Activated CD4-positive, CD25-positive, alpha-beta regulatory T cell treated with anti-CD3 and anti-CD28 coated beads, Interleukin-2, amount 50 U/mL, for 72 hours (primary cell): Measurements from ENCODE around the gene TAOK2.
A peak's percentile ranks its signal among the peaks of the same experiment; 100 is the strongest.

Source experiments
- DNase-seq: peaks from one replicate; pipeline ENCODE4 v3.0.0; 2021

The TAOK2 gene

DNA sequence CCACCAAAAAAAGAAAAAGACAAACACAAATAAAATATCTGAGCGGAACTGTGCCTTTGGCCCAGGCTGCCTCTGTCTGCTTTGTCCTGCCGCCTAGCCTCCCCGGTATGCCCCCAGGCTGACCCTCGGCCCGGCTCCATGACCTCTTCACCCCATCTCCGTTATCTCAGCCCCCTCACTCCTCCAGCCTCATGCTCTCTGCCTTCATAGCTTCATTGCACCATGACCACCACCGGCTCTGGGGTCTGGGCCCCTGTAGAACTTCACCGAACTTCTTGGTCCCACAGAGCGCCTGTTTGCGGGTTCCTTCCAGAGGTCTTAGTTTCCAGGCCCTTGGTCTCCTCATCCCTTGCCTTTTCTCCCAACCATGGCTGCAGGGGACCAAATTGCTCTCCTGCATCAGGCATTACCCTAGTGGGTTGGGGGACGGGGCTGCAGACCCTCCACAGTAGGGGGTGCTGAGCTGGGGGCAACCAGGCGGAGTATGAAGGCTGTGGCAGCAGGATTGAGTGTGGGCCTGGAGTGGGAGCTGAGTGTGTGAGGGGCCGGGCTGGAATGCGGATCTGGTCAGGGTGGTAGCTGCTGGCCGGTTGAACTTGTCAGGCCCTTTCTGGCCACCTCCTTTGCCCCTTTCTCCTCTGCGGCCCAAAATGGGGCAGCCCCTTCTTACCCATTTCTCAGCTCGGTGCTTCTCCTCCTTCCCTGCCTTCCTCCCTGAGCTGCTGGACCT lies 14.8 kb downstream of the TAOK2 start:
- DNase-seq: no peak

DNA sequence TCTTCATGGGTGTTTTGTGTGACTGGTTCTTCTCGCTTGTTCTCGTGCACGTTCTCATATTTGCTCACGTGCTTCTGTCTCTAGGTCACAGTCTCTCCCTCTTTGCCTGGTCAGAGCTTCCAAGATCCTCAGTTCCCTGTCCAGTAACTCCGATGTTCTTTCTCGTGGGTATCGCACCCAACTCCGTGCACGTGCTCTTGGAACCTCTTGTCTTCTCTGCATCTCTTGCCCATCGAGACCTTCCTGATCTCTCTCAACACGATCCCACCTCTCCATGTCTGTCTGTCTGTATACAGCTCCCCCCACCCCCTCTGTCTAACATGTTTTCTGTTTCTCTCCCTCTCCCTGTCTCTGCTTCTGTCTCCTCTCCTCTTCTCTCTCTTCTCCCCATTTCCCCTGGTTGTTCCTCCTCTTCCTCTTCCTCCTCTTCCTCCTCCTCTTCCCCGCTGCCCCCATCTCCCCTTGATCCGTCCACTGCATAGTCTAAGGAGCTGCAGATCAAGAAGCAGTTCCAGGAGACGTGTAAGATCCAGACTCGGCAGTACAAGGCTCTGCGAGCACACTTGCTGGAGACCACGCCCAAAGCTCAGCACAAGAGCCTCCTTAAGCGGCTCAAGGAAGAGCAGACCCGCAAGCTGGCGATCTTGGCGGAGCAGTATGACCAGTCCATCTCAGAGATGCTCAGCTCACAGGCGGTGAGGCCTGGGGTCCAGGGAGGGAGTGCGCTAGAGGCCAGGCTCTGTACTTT lies 15.6 kb downstream of the TAOK2 start:
- no peak for DNase-seq

DNA sequence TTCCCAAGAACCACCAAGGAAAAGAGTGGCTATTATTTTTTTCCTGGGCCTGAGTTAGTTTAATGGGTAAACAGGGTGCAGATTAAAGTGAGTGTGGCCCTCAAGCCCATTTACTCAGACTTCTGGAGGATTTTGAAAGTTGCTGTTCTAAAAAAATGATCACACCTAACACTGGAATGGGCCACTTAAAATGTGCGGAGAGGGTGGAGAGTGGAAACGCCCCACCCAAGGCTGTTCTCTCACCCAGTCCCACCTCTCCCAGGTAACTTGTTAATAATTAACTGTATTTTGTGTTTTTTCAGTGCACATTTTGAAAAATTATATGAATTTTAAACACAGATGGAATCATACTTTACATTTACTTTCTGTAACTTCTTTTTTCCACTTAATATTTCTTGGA lies 16.4 kb downstream of the TAOK2 start:
- DNase-seq: no peak

DNA sequence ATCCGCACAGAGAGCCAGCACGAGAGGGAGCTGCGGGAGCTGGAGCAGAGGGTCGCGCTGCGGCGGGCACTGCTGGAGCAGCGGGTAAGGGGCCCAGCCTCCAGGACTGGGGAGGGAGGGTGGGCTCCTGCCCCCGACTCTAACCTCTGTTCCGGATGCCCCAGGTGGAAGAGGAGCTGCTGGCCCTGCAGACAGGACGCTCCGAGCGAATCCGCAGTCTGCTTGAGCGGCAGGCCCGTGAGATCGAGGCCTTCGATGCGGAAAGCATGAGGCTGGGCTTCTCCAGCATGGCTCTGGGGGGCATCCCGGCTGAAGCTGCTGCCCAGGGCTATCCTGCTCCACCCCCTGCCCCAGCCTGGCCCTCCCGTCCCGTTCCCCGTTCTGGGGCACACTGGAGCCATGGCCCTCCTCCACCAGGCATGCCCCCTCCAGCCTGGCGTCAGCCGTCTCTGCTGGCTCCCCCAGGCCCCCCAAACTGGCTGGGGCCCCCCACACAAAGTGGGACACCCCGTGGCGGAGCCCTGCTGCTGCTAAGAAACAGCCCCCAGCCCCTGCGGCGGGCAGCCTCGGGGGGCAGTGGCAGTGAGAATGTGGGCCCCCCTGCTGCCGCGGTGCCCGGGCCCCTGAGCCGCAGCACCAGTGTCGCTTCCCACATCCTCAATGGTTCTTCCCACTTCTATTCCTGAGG lies 17.4 kb downstream of the TAOK2 start:
- no peak for DNase-seq

DNA sequence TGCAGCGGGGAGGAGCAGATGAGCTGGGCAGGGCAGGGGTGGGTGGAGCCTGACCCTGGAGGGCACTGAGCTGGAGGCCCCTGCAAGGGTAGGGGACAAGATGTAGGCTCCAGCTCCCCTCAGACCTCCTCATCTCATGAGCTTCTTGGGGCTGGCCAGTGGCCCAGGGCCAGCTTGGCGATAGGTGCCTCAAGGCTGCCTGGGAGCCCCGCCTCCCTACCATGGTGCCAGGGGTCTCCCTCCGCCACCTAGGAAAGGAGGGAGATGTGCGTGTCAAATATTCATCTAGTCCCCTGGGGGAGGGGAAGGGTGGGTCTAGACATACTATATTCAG lies 17.9 kb downstream of the TAOK2 start:
- no peak for DNase-seq

GRCh38 chr16:29992344-29992967 lies 18.8 kb downstream of the TAOK2 start:
- DNase-seq: no peak

DNA sequence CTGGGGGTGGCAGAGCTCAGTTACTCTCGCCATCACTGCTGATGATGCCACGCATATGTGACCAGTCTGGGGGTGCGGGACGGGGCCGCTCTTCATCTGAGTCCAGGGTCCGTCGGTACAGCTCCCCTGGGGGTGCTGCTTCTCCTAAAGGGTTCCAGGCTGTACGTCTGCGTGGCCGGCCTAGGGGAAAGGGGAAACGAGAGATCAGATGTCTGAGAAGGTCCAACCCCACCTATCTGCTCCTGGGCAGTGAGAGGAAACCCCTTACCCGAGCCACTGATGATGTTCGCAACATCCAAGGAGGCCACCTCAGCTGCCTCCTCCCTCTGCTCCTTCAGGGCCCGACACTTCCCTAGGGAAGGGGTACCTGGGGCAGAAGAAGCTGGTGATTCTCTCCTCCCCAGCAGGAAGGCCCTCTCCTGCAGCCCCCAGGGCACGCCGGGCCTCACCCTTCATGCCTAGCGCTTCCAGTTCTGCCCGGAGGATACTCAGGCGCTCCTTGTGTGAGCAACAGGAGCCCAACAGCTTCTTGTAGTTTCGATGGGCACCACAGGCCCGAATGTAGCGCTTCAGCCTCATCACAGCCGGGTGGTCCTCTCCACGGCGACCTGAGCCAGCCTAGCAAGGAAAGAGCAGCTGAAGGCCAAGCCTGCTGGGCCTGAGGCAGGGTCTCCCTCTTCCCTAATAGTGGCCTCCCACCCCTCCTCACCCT lies 19.7 kb downstream of the TAOK2 start:
- no peak for DNase-seq

DNA sequence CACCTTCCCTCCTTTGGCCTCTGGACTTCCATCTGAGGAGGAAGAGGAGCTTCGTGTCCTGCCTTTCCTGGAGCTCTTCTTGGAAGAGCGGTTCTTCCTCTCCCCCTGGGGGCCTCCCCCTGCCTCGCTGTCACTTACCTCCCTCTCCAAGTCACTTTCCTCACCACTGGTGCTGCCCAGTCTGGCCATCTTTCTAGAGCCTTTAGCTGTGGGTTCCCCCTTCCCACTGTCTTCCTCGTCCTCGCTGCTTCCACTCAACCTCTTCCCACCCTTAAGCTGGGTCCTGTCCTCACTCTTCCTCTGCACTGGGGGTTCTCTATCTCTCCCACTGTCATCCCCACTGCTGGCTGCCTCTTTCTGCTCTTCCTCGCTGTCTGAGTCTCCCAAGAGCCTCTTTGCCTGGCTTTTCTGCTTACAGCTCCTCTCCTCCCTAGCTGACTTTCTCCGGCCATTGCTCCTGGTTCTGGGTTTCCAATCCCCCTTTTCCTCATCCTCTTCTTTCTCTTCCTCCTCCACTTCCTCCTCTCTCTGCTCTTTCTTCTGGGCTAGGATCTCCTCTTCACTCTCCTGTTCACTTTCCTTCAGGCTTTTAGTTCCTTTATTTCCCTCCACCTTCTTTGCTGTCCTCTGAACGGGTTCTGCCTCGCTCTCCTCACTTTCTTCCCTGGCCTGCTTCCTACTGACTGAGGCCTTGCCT lies 20.4 kb downstream of the TAOK2 start:
- no peak for DNase-seq

DNA sequence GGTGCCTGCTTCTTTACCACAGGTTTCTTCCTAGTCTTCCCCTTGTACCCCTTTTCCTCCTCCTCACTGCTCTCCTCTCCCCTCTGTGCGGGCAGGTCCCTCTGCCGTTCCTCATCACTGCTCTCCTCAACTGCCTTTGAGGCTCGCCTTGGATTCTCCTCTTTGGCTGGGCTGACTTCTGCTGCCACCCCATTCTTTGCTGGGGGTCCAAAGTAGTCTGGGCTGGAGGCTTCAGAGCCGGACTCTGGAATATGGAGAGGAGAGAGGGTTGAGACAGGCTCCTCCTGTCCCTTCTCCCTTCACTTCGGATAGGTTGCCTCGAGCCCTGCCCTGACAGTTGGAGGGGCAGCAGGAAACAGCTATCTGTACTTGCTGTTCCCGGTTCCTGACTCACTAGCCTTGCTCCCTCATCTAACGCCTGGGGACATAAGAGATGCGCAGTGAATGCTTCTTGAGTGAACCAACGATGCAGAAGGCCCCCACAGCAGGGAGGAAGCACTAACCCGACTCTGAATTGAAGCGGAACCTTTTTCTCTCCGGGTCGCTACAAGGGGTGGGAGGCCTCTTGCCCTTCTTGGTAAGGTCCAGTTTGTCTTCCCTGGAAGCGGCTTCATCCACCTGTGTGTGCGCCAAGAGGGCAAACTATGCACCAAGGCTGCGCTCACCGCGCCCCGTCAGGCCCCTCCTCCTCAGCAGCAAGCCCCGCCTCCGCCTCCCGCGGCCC lies 21.1 kb downstream of the TAOK2 start:
- peak; percentile 79 for DNase-seq

DNA sequence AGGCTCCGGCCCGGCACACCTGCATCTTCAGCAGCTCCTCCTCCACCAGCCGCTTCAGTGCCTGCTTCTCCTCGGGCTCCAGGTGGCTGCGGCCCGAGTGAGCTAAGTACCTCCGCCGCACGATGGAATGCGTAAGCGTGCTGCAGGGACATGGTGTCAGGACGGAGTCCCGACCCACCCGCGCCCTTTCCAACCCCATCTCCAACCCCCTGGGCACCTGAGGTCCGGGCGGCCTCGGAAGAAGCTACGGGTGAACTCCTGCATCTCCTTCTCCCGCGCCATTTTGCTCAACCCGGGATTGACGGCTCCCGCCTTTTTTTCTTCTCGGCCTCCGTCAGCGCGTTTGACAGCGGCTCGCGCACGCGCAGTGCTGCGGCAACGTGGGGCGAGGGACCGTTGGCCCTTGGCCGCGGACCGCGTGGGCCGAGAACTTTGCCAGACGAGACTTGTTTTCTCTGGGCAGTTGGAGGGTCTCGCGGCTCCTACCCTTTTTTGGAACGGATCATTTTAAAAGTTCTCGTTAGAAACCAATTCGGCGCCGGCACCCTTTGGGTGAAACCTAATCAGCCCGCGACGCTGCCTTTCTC lies 21.7 kb downstream of the TAOK2 start, which contains the start of gene HIRIP3:
Gene HIRIP3 (minus strand): TSS at position 294 of the 587 bp plus-strand sequence. CDS start 12 bp downstream, at position 282.
- peak; percentile 88 for DNase-seq

GRCh38 chr16:29995911-29996765 lies 22.5 kb downstream of the TAOK2 start, which contains the start of gene INO80E:
Gene INO80E (plus strand): TSS chr16:29996241. CDS start chr16:29996311, 70 bp downstream.
- DNase-seq: peak; percentile 99

DNA sequence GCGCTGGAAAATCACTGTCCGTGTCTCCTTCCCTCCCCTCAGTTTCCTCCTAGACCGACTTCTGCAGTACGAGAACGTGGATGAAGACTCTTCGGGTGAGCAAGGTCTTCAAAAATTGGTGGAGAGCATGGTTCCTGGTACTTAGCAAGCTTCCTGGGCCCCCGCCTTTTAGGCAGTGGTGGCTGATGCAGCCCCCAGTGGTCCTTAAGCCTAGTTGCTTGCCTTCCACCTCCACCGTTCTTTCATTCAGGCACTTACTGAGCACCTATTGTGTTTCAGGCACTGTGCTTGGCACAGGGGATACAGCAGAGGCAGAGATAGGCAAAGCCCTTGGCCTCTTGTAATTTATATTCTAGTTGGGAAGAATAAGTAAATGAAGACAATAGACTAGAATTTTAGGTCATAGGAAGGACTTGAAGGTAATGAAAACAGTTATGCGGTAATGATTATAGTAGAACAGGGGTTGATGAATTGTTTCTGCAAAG lies 23.1 kb downstream of the TAOK2 start:
- no peak for DNase-seq

- no peak for DNase-seq
Observed at GRCh38 chr16:29999605-30000004, 25.9 kb downstream of the TAOK2 start.

DNA sequence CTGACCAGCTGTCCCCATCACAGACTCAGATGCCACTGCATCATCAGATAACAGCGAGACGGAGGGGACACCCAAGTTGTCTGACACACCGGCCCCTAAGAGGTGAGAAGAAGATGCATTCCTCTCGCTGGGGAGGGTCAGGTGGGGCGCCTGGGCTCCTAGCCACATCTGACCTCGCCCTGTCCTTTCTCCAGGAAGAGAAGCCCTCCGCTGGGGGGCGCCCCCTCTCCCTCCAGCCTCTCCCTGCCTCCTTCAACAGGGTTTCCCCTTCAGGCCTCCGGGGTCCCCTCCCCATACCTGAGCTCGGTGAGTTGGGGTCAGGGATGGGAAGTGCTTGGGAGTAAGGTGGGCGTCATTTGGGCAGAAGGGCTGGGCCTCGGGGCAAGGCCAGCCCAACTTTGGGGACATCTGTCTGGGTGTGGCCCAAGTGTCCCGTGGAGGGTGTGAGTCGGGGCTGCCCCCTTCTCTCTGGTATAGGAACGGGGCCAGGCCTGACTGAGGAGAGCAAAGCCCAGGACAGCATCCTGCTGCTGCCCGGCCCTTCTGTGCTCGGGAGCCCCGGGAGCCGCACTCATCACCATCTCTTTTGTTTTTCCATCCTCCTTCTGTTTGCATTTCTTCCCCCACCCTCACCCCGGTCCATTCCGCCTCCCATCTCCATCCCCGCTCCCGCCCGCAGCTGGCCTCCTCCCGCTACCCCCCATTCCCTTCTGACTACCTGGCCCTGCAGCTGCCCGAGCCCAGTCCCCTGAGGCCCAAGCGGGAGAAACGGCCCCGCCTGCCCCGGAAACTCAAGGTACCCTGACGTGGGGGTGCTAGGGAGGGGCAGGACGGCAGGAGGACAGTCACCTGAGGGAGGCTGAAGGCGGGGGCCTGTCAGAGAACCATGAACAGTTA lies 27.3 kb downstream of the TAOK2 start:
- DNase-seq: no peak

GRCh38 chr16:30002614-30003346 lies 29.1 kb downstream of the TAOK2 start:
- no peak for DNase-seq

DNA sequence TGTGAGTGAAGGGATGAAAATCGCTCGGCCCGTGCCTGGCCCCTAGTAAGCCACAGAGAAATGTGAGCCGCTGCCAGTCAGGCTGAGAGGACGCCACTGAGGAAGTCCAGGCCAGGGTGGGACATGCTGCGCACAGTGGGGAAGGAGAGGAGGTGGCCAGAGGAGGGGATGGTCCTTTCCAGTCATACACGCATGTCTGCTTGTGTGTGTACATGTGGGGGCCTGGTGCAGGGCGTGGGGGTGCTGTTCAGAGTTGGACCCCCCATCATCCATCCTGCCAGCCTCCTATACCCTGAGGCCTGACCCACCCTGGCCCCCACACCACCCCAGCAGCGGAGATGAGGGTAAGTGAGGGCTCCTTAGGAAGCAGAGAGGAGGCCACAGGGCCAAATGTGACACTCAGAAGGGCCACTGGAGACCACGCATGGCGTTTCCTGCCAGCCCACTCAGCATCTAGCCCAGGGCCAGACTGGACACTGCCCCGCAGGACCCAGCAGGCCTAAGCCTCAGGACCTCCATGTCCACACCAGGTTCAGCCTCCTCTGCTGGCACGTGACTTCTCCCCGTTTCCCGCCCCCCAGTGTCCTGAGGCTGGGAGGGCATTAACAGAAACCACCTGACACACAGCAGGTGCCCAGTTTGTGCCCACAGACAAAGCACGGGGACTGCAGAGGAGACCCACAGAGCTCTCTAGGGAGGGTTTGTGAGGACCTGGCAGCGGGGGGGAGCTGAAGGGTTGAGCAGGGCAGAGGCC lies 30.2 kb downstream of the TAOK2 start:
- no peak for DNase-seq

DNA sequence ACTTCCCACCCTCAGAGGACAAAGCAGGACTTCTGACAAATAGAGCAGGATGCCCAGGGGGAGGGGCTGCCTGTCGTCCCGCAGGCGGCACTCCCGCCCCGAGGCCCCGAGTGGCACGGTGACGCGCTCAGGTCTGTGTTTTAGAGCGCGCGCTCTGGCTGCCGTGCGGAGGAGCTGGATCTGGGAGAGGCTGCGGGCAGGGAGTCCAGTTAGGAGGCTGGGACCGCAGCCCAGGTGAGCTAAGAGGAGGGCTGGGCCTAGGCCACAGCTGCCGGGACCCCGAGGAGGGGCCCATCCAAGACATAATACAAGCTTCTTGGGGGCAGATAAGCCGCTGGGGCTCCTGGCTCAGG lies 30.7 kb downstream of the TAOK2 start:
- no peak for DNase-seq
